A549 (cell line): ENCODE data around the gene TMOD1.

ENCODE experiments used
- CTCF ChIP-seq: fragments of >200 bp; sonication (Bioruptor Twin); formaldehyde crosslinking; IDR thresholded peaks from 3 replicates; pipeline ENCODE4 v1.5.1; 2016
- HMGXB4 ChIP-seq: fragments of 250-450 bp; sonication (Bioruptor Pico); IDR thresholded peaks from 2 replicates; pipeline ENCODE4 v1.5.0; 2021; ENCODE audit warnings: mild to moderate bottlenecking, moderate library complexity, borderline replicate concordance
- HOXB5 ChIP-seq: fragments of 250-450 bp; sonication (Bioruptor Pico); IDR thresholded peaks from 2 replicates; pipeline ENCODE4 v1.5.0; 2020; ENCODE audit warnings: mild to moderate bottlenecking, moderate library complexity
- POLR2A ChIP-seq: IDR thresholded peaks from 2 replicates; pipeline ENCODE4 v1.6.1; 2012; ENCODE audit warnings: mild to moderate bottlenecking, low read length
- ZFP36 ChIP-seq: fragments of 450-650 bp; IDR thresholded peaks from 2 replicates; pipeline ENCODE4 v1.6.1; 2014; ENCODE audit warnings: borderline replicate concordance; ENCODE audit not compliant: partially characterized antibody

GRCh38 chr9:97628668-97629067 is 127.2 kb downstream of the TMOD1 start:
- TF ChIP-seq HOXB5 (CRISPR knock-in tag) (no peak), POLR2A (no peak), ZFP36 (no peak), HMGXB4 (CRISPR knock-in tag) (no peak), CTCF (no peak)
